GM12873 (cell line): ENCODE measurements around the gene CEACAM6.

ENCODE experiments used
- CTCF ChIP-seq: IDR thresholded peaks from 2 replicates; pipeline ENCODE4 v1.5.1; 2012; ENCODE audit warnings: low read depth, mild to moderate bottlenecking, moderate library complexity, low read length, control low read depth; ENCODE audit not compliant: insufficient read depth; ENCODE audit errors: missing control alignments

CEACAM6 gene

GRCh38 chr19:41711376-41712261 is 43.7 kb upstream of the CEACAM6 start:
- no peak for TF ChIP-seq CTCF

GRCh38 chr19:41714598-41714997 is 40.7 kb upstream of the CEACAM6 start:
- no peak for TF ChIP-seq CTCF

- TF ChIP-seq CTCF = no peak
Observed at GRCh38 chr19:41718761-41719160, 36.6 kb upstream of the CEACAM6 start.

DNA sequence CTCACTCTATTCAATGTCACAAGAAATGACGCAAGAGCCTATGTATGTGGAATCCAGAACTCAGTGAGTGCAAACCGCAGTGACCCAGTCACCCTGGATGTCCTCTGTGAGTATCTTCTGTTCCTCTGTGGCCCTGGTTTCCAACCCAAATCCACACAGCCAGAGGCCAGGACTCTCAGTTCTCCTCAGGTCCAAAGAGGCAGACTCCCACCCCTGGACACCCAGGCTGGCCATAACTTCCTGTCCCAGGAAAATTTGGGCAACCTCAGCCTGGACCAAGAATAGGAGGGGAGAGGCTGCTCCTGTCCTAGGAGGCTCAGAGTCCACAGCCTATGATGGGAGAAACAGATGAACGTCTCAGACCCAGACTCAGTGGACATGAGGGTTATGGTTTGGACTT is 35.2 kb upstream of the CEACAM6 start:
- TF ChIP-seq CTCF = no peak

DNA sequence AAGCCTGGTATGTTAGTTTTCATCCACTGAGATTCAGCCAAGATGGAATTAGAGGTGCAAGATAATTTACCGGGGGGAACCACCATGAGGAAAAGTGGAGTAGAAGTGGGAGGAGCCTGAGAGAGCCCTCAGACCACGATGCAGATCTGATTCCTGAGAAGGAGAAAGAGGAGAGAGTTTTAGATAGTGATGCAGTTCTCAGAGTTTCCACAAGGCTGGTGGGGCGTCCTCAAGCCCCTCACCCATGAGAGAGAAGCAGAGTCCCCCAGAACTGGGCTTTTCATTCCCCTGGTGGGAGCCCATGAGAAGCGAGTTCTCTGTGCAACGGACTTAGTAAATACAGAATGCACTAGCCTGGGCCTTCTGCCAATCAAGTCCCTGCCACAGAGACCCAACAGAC is 28.8 kb upstream of the CEACAM6 start:
- no peak for TF ChIP-seq CTCF

DNA sequence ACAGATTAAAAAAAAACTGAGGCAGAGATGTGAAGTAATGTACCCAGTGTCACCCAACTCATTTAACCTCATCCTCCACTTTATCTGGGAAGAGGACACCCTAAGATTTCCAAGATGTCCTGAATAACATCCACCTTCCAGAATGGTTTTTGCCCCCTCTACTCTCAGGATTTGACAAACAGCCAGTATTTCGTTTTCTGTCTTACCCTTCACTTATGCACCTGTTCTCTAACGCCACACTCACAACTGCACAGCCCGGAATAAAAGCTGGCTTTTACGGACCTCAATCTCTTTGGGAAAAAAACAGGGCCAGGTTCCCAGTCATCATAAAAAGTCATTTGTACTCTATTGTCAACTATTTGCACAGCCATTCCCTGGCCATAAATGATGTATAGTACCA is 21.2 kb upstream of the CEACAM6 start:
- TF ChIP-seq CTCF = no peak

GRCh38 chr19:41734585-41734984 is 20.7 kb upstream of the CEACAM6 start:
- TF ChIP-seq CTCF = no peak
